Keratinocyte (primary cell): Measurements from ENCODE around the gene LNPEP. TPM values are rescaled to one million over a fixed set of nuclear protein-coding genes. Genes with fewer than 3 reads are reported as not detected.

Experiments used
- DNase-seq: peaks from one replicate; pipeline ENCODE4 v3.0.0-alpha.2; 2011; ENCODE audit warnings: low read depth, missing footprints, low spot score
- FAIRE-seq: peaks from 2 replicates; lab custom pipeline; 2011; peaks lifted over from hg19 to GRCh38; lab: Jason Lieb, UNC
- H2AFZ ChIP-seq: 2 replicates; pipeline ENCODE4 v1.6.0; 2012; ENCODE audit warnings: low read length, control low read depth, inconsistent platforms; ENCODE audit not compliant: control insufficient read depth
- H3K27ac ChIP-seq: 2 replicates; pipeline ENCODE4 v1.5.1; 2011; ENCODE audit warnings: low read length; ENCODE audit not compliant: control insufficient read depth, insufficient read depth
- H3K27me3 ChIP-seq: 3 replicates; pipeline ENCODE4 v1.6.0; 2011; ENCODE audit warnings: low read length; ENCODE audit not compliant: control insufficient read depth, insufficient read depth; ENCODE audit errors: extremely low read depth
- H3K36me3 ChIP-seq, 2 experiments: 2 replicates in 1 of 2; 3 replicates in 1 of 2; pipeline ENCODE4 v1.5.1; 2011; ENCODE audit warnings: low read length in 2 of 2, mild to moderate bottlenecking in 1 of 2; ENCODE audit not compliant: control insufficient read depth in 2 of 2, insufficient read depth in 2 of 2; ENCODE audit errors: extremely low read depth in 1 of 2
- H3K4me1 ChIP-seq: 3 replicates; pipeline ENCODE4 v1.5.1; 2011; ENCODE audit warnings: low read length; ENCODE audit not compliant: control insufficient read depth, insufficient read depth; ENCODE audit errors: extremely low read depth
- H3K4me2 ChIP-seq: 3 replicates; pipeline ENCODE4 v1.6.0; 2011; ENCODE audit warnings: low read depth, low read length; ENCODE audit not compliant: control insufficient read depth, insufficient read depth; ENCODE audit errors: extremely low read depth
- H3K4me3 ChIP-seq, 3 experiments: fragments of 200-600 bp in 1 of 3; sonication (generic) in 1 of 3; 2 replicates in 2 of 3; 3 replicates in 1 of 3; pipeline ENCODE4 v1.5.1; 2011 to 2016; ENCODE audit warnings: low read length in 3 of 3, mild to moderate bottlenecking in 3 of 3, control low read depth in 2 of 3, inconsistent platforms in 1 of 3, low read depth in 1 of 3, mixed read lengths in 1 of 3, mixed run types in 1 of 3, moderate library complexity in 1 of 3; ENCODE audit not compliant: control insufficient read depth in 2 of 3, insufficient read depth in 2 of 3; ENCODE audit errors: extremely low read depth in 1 of 3
- H3K79me2 ChIP-seq: 2 replicates; pipeline ENCODE4 v1.6.0; 2012; ENCODE audit warnings: low read length; ENCODE audit not compliant: control insufficient read depth, insufficient read depth
- H3K9ac ChIP-seq: 3 replicates; pipeline ENCODE4 v1.6.0; 2011; ENCODE audit warnings: low read length; ENCODE audit not compliant: control insufficient read depth, insufficient read depth; ENCODE audit errors: extremely low read depth
- H3K9me1 ChIP-seq: 3 replicates; pipeline ENCODE4 v1.6.0; 2011; ENCODE audit warnings: low read length; ENCODE audit not compliant: control insufficient read depth, insufficient read depth; ENCODE audit errors: extremely low read depth
- H3K9me3 ChIP-seq: 2 replicates; pipeline ENCODE4 v1.5.1; 2012; ENCODE audit warnings: low read depth, low read length; ENCODE audit not compliant: control insufficient read depth
- H4K20me1 ChIP-seq: 3 replicates; pipeline ENCODE4 v1.6.0; 2011; ENCODE audit warnings: low read length; ENCODE audit not compliant: control insufficient read depth, insufficient read depth; ENCODE audit errors: extremely low read depth
- EZH2 ChIP-seq: IDR thresholded peaks from one replicate; pipeline ENCODE4 v1.6.1; 2012; ENCODE audit warnings: inconsistent platforms, mild to moderate bottlenecking, low read length, moderate library complexity
- dilution Hi-C: fragments of 300-500 bp; cut with MboI; formaldehyde crosslinking; loops from one replicate; pipeline ENCODE4 v1.7.0; 2020; ENCODE audit warnings: low sequenced_read_pairs; ENCODE audit not compliant: extremely low pct_ligation_motif_present
- polyA plus RNA-seq, 5 experiments: library from polyadenylated mRNA; depleted of rRNA in 3 of 5; stranded (reverse) in 3 of 5; stranded (forward) in 1 of 5; unstranded in 1 of 5; fragments of >200 nt; gene quantifications; 1 replicate in 1 of 5; 2 replicates in 3 of 5; 3 replicates in 1 of 5; pipeline versions ENCODE4 v1.2.1 to v1.2.3, GENCODE V29; 2011 to 2012; ENCODE audit warnings: missing spikeins in 2 of 5, low read depth in 1 of 5, low replicate concordance in 1 of 5
- TF ChIP-seq, protein P1 (sequence below), 3 experiments: IDR thresholded peaks in 1 of 3; conservative IDR thresholded peaks in 1 of 3; optimal IDR thresholded peaks in 1 of 3; 2 replicates in 2 of 3; 3 replicates in 1 of 3; pipeline versions ENCODE3 to v1.5.1; 2011; ENCODE audit warnings: low read length in 3 of 3, mild to moderate bottlenecking in 3 of 3, moderate library complexity in 2 of 3, control low read depth in 1 of 3, inconsistent platforms in 1 of 3; ENCODE audit not compliant: insufficient read depth in 2 of 3; ENCODE audit errors: extremely low read depth in 1 of 3

Gene LNPEP
- polyA plus RNA-seq, 1 donor (not counting 4 experiments of a cell fraction or from before 2014, with no cell fraction given), result 26.6 TPM

GRCh38 chr5:97037819-97038218, 101.9 kb downstream of the LNPEP start:
- no peaks in the 10 kb centered on the region for H4K20me1 ChIP-seq
- H3K9ac ChIP-seq, result no peak overlapping the region
- H3K27ac ChIP-seq, result no peak overlapping the region
- no peak overlapping the region for H2AFZ ChIP-seq
- FAIRE-seq, result no peak
- dilution Hi-C loops, result loop anchor here (25.0 kb wide), 1 partner anchor 124 kb away; no protein-coding TSS in a partner anchor
- no peak for TF ChIP-seq EZH2
- TF ChIP-seq, protein P1, sequence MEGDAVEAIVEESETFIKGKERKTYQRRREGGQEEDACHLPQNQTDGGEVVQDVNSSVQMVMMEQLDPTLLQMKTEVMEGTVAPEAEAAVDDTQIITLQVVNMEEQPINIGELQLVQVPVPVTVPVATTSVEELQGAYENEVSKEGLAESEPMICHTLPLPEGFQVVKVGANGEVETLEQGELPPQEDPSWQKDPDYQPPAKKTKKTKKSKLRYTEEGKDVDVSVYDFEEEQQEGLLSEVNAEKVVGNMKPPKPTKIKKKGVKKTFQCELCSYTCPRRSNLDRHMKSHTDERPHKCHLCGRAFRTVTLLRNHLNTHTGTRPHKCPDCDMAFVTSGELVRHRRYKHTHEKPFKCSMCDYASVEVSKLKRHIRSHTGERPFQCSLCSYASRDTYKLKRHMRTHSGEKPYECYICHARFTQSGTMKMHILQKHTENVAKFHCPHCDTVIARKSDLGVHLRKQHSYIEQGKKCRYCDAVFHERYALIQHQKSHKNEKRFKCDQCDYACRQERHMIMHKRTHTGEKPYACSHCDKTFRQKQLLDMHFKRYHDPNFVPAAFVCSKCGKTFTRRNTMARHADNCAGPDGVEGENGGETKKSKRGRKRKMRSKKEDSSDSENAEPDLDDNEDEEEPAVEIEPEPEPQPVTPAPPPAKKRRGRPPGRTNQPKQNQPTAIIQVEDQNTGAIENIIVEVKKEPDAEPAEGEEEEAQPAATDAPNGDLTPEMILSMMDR (optimal IDR thresholded peaks at IDR 0.05 in 1 of 3, IDR thresholded peaks at IDR 0.05 in 1 of 3, conservative IDR thresholded peaks at IDR 0.05 in 1 of 3; ENCODE audit: extremely low read depth in 1 of 3, insufficient read depth in 2 of 3, low read length in 3 of 3), result no peak
- DNase-seq, result no peak
- H3K4me1 ChIP-seq, result no peaks in the 10 kb centered on the region
- H3K36me3 ChIP-seq, result peaks cover 0 to 3% of the 10 kb centered on the region in 2 experiments
- H3K4me2 ChIP-seq, result no peak overlapping the region
- H3K27me3 ChIP-seq, result no peaks in the 10 kb centered on the region
- H3K4me3 ChIP-seq, result no peak overlapping the region
- H3K9me3 ChIP-seq, result no peaks in the 10 kb centered on the region
- no peaks in the 10 kb centered on the region for H3K9me1 ChIP-seq
- no peaks in the 10 kb centered on the region for H3K79me2 ChIP-seq

DNA sequence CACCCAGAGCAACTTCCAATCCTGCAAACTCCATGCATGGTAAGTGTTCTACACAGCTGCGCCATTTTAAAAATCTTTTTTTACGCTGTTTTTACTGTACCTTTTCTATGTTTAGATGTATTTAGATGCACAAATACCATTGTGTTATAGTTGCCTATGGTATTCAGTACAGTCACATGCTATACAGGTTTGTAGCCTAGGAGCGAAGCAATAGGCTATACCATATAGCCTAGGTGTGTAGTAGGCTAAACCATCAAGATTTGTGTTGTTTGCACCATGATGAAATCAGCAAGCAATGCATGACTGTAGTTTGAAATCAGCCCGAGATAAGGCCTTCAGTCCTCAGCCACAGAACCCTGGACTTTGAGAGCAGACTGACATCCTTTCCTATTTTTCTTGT, 105.4 kb downstream of the LNPEP start:
- no peaks in the 10 kb centered on the region for H4K20me1 ChIP-seq
- H3K79me2 ChIP-seq, result no peaks in the 10 kb centered on the region
- no peaks in the 10 kb centered on the region for H3K9me3 ChIP-seq
- H3K4me1 ChIP-seq, result no peaks in the 10 kb centered on the region
- H3K4me2 ChIP-seq, result no peak overlapping the region
- H3K9me1 ChIP-seq, result no peaks in the 10 kb centered on the region
- H3K27me3 ChIP-seq, result no peaks in the 10 kb centered on the region
- H3K4me3 ChIP-seq, result no peak overlapping the region
- H3K36me3 ChIP-seq, result peaks cover 0 to 3% of the 10 kb centered on the region in 2 experiments
- H3K9ac ChIP-seq, result no peak overlapping the region
- no peak for FAIRE-seq
- no peak overlapping the region for H2AFZ ChIP-seq
- TF ChIP-seq, protein P1 (optimal IDR thresholded peaks at IDR 0.05 in 1 of 3, IDR thresholded peaks at IDR 0.05 in 1 of 3, conservative IDR thresholded peaks at IDR 0.05 in 1 of 3; ENCODE audit: extremely low read depth in 1 of 3, insufficient read depth in 2 of 3, low read length in 3 of 3), result no peak
- TF ChIP-seq EZH2, result no peak
- H3K27ac ChIP-seq, result no peak overlapping the region
- DNase-seq, result no peak
- dilution Hi-C loops, result loop anchor here (25.0 kb wide), 1 partner anchor 121 kb away; no protein-coding TSS in a partner anchor
